Epithelial cell of prostate (primary cell): ENCODE data around the gene ABCB10.
"Not testable (repeated sequence)": the region's sequence is repeated elsewhere in the genome, so short reads cannot be mapped to it uniquely, and the experiment has no call there.

ENCODE experiments used
- DNase-seq: peaks from one replicate; pipeline ENCODE4 v3.0.0-alpha.2; 2011; ENCODE audit warnings: low read depth, low spot score
- H3K27ac ChIP-seq: fragments of 450-650 bp; 2 replicates; pipeline ENCODE4 v1.5.1; 2017; ENCODE audit warnings: mild to moderate bottlenecking

Gene ABCB10

DNA sequence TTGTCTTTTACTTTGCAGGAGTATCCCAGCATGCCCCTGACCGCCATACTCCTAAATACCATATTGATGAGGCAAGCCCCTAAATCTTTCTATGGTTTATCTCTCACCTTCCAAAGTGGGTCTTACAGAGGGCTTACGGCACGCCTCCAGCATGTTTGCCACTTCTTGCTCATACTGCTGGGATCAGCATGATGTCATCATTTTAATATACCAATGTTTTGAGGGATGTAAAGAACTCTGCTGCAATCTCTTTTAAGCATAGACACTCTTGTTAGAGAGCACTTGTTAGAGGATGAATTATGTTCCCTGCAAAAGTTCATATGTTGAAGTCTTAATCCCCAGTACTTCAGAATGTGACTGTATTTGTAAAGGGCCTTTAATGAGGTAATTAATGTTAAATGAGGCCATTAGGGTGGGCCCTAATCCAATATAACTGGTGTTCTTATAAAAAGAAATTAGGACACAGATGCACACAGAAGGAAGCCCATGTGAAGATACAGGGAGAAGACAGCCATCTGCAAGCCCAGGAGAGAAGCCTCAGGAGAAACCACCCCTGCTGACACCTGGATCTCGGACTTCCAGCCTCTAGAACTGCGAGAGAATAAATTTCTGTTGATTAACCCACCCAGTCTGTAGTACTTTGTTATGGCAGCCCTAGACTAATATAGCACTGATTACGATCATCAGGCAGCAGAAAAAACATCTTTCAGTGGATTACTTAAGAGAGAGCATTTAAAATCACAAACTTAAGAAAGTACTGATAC is 16.4 kb upstream of the ABCB10 start:
- DNase-seq, result no peak
- no peak overlapping the region for H3K27ac ChIP-seq

DNA sequence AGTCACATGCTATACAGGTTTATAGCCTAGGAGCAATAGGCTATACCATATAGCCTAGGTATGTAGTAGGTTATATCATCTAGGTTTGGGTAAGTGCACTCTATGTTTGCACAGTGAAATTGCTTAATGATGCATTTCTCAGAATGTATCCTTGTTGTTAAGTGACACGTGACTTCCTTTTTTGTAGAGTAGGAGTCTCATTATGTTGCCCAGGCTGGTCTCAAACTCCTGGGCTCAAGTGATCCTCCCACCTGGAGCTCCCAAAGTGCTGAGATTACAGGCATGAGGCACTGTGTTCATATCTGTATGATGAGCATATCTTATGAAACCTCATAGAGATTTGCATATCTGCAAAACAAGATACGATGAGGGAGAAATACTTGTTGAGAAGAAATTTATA is 13.8 kb upstream of the ABCB10 start:
- no peak for DNase-seq
- H3K27ac ChIP-seq, result no peak overlapping the region

DNA sequence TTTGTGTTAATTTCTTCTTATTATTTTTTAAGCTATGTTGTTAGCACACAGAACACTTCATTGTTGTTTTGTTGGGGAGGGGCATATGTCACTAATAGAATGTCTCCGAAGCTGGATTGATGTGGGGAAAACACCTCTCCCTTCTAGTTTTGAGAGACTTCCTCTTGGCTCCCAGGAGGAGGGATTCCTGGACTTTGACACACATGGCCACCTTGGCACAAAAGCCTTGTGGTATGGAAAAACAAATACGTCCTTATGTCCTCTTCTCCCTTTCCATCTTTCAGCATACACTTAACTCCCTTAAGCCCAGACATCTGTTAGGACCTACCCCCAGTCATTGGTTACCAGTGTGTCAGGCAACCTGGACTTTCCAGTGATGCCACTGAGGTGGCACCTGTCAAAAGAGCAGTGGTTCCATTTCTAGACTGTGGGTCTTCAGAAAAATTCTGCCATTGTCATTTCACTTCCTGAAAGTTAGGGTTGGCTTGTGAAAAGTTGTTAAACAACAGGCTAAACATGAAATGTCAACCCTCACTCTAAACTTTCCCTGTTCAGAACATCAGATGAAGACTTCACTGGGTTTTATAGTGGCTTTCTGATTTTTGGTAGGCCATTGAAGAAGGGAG is 12.5 kb upstream of the ABCB10 start:
- no peak for DNase-seq
- H3K27ac ChIP-seq, result no peak overlapping the region

DNA sequence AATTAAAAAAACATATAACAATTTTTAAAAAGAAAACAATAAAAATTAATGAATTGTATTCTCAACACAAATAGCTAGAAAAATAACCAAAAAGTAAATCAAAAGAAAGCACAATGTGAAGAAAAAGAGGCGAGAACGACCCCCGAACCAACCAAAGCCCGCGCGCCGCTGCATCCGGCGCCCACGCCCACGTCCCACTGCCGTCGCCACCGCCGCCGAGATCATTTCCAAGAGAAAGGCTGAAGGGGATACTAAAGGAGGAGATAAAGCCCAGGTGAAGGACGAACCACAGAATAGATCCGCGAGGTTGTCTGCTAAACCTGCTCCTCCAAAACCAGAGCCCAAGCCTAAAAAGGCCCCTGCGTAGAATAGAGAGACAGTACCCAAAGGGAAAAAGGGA is 11.8 kb upstream of the ABCB10 start:
- DNase-seq, result no peak

DNA sequence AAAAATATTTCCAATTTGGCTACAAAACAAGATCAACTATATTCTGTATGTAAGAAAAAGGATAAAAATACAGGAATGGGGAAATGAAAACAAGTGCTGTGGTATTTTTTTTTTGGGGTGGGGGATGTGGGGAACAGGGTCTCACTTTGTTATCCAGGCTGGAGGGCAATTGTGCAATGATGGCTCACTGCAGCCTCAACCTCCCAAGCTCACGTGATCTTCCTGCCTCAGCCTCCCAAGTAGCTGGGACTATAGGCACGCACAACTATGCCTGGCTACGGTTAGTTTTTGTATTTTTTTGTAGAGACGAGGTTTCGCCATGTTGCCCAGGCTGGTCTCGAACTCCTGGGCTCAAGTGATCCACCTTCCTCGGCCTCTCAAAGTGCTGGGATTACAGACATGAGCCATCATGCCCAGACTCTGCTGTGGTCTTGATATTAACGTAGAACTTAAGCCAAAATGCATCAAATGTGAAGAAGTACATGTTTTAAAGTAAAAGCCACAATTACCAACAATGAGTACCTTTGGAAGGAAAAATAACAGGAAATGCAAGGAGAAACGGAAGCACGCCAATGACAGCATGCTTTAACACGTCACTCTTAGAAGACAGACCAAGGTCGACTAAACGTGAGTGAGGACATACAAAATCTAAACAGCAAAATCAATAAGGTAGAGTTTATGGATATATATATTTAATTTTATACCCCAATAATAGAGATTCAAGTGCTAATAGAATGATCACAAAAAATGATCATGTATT is 8.8 kb upstream of the ABCB10 start:
- no peak overlapping the region for H3K27ac ChIP-seq

More for the DNA sequence above, 11.8 kb upstream of the ABCB10 start:
- no peak overlapping the region for H3K27ac ChIP-seq

DNA sequence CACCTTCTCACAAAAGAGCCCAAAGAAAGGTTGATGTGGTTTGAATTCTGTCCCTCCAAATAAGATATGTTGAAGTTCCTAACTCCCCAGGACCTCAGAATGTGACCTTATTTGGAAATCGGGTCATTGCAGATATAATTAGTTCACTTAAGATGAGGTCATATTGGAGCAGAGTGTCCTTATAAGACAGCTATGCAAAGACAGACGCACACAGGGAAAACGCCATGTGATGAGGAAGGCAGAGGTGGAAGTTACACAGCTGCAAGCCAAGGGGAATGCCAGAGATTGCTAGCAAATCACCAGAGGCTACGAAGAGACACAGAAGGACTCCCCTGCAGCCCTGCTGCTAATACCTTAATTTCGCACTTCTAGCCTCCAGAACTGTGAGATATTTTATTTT is 5.2 kb upstream of the ABCB10 start:
- no peak for DNase-seq
- no peak overlapping the region for H3K27ac ChIP-seq

More for the DNA sequence above, 8.8 kb upstream of the ABCB10 start:
- DNase-seq, result no peak

DNA sequence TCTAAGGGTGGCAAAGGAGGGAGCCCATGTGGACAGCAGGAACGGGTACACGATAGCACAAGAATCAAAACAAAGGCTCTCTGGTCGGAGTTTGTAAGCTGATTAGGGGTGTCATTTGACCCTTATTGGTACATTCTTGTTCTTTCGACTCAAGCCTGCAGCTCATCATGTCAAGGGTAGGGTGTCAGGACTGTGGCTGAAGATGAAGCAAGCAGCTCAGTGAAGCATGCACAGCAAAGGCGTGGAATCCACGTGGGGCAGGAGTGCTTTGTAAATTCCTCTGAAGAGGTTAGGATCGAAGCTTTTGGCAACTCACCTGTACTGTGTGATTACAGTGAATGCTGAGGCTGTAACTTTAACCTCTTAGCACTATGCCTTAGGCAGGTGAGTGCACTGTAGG is 4.7 kb upstream of the ABCB10 start:
- no peak for DNase-seq
- no peak overlapping the region for H3K27ac ChIP-seq

DNA sequence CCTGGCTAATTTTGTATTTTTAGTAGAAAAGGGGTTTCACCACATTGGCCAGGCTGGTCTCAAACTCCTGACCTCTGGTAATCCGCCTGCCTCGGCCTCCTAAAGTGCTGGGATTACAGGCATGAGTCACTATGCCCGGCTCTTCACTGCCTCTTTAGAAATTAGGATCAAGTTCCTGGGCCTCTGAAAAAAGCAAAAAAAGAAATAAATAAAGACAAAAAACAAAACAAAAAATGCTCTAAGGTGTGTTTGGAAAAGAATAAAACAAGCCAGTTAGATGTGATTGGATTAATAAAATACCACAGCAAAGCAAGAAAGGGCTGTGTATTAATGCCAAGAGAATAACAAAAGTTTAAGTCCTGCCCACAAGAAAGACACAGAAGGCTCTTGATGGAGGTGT is 4.2 kb upstream of the ABCB10 start:
- H3K27ac ChIP-seq, result no peak overlapping the region

DNA sequence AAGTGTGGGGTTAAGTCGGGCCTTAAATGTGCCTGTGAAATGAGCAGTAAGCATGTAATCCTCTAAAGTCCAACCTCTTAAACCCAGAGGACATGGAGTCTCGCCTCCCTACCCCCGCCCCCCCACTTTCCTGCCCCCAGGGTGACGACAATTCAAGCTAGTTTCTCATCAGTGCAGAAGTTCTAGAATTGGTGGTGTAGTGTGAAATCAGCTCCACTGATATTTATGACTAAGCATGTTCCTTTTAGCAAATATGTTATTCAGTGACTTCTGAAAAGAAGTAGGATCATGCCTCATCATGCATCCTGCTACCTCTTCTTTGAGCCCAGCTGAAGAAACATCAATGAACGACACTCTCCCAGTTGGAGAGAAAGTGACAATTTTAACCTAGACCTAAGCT is 2.6 kb upstream of the ABCB10 start:
- no peak for DNase-seq
- H3K27ac ChIP-seq, result no peak overlapping the region

More for the DNA sequence above, 4.2 kb upstream of the ABCB10 start:
- no peak for DNase-seq

DNA sequence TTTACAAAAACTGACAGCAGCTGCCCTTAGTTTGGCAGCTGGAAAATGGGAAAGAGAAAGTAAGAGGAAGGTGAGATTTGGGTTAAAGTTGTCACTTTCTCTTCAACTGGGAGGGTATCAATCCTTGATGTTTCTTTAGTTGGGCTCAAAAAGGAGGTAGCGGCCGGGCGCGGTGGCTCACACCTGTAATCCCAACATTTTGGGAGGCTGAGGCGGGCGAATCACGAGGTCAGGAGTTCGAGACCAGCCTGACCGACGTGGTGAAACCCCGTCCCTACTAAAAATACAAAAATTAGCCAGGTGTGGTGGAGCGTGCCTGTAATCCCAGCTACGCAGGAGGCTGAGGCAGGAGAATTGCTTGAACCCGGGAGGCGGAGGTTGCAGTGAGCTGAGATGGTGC is 1.6 kb upstream of the ABCB10 start:
- DNase-seq, H3K27ac ChIP-seq: not testable (repeated sequence)

DNA sequence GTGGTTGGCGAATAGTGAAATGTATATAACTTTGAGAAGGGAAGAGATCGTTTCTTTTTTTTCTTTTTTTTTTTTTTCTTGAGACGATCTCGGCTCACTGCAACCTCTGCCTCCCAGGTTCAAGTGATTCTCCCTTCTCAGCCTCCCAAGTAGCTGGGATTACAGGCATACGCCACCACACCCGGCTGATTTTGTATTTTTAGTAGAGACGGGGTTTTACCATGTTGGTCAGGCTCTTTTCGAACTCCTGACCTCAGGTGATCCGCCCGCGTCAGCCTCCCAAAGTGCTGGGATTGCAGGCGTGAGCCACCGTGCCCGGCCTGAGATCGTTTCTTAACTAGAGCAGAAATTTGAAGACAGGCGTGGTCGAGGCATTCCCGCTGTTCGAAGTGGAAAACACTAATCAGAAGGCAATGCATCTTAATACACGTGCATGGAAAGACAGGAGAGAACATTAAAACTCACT is 862 bp upstream of the ABCB10 start:
- peak overlapping the region; percentile 55 for H3K27ac ChIP-seq

DNA sequence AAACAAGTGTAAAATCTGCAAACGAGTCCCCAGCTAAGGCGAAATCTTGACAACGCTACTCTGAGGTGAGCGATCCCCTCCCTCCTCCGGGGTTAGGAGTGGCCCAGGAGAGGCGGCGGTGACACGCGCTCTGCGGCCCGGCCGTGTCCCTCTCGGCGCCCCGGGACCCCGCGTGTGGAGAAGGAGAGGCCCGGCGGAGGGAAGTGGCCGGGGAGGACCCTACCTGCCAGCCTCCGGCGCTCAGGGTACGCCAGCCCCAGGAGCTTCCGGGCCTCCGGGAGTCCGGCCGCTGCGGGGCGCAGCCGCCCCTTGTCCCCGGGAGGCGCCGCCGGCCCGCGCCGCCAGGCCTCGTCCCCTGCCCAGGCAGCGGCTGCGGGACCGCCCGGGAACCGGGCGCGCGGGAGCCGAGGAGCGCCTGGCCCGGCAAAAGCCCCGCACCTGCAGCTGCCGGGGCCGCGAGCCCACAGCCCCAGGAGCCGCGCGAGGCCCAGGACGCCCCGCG is 543 bp downstream of the ABCB10 start:
- H3K27ac ChIP-seq, result peak overlapping the region; percentile 55
- DNase-seq, result no peak

More for the DNA sequence above, 862 bp upstream of the ABCB10 start:
- DNase-seq, result not testable (repeated sequence)

DNA sequence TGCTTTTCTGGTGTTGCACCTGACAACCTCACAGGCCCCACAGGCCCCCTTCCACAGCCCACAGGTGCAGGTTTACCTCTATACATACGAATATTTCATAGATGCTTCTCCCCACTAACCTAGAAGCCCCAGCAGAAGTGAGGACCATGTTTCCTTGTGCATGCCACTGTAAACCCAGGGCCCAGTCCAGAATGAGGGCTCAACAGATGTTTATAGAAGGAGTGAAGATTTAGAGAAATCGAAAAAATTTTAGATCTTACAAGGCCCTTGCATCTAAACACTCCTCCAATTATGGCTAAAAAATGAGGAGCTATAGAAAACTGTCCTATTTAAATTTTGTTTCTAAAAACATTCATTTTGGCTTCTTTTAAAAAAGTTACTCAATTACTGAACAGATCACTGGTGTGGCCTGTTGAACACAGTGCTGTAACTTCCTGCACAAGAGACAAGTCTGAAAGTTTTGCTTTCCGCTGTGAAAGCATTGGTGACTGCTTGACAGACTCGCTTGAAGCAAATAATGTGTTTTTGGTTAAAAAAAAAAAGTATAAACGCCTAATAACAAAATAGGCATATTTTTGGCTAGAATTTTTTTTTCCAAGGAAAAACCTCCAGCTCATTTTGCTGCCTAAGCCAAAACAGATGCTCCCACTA is 1.2 kb downstream of the ABCB10 start:
- peak overlapping the region; percentile 55 for H3K27ac ChIP-seq
- DNase-seq, result no peak

DNA sequence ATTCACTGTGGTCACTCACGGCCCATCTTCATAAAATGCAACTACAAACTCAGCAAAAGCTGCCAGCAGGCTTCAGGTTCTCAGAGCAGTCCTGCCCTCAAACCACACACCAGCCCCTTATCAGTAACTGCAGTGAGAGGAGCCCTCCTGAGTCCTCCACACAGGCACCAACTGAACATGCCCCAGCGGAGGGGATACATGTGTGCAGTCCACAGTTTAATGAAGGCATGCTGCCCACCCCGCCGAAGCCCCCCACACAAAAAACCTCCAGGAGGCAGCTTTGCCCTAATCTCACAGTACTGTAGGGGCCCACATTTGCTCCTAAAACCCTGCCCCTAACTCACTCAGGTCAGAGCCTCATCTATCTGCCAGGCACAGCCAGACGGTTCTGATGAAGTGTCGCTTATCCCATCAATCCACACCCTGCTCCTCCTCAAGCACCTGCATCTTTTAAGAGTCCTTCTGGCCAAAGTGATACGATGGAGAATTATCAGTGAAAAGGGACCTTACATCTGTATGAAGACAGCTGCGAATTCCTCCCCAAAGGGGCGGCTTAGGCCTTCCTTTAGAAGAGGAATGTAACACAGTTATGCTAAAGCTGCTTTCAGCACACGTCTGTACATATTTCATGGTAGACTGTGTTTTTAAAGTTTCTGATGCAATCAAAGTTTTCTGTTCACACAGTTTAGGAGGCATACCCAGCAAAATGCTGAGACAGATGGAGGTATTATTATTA is 3.5 kb downstream of the ABCB10 start:
- no peak for DNase-seq
- H3K27ac ChIP-seq, result no peak overlapping the region

DNA sequence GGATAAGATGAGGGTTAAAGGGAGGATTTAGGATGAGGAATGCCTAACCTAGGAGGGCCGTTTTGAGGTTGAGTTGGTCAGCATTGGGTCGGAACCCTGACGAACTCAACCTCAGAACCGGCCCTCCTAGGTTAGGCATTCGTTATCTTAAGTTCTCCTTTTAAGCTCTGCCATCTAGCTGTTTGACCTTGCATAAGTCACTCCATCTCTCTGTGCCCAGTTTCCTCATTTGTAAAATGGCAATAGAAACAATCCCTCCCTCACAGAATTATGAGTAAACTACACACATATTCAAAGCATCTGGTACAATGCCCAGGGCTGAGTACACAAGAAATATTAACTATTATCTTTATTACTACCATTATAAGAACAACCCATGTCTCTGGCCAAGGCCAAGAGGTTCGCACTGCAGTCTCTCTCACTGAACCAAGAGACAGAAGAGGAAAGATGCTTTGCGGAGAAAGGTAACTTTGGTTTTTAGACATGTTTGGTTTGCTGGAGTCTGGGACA is 4.8 kb downstream of the ABCB10 start:
- DNase-seq, result no peak
- no peak overlapping the region for H3K27ac ChIP-seq

DNA sequence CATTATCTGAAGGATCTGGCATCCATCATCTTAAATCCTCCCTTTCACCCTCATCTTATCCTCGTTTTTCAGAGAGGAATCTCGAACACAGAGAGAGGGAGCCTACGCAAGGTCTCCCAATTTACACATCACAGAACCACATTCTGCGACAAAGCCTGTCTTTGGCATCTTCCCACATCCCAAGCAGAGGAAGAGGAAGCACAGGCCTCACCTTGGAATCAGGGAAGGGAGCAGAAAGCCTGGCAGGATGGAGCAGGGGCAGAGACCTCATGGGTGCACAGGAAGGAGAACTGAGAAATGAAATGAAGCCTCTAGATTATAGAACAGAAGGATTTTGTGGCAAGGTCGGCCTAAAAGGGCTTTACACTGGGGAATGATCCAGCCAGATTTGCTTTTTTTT is 5.8 kb downstream of the ABCB10 start:
- DNase-seq, result no peak

DNA sequence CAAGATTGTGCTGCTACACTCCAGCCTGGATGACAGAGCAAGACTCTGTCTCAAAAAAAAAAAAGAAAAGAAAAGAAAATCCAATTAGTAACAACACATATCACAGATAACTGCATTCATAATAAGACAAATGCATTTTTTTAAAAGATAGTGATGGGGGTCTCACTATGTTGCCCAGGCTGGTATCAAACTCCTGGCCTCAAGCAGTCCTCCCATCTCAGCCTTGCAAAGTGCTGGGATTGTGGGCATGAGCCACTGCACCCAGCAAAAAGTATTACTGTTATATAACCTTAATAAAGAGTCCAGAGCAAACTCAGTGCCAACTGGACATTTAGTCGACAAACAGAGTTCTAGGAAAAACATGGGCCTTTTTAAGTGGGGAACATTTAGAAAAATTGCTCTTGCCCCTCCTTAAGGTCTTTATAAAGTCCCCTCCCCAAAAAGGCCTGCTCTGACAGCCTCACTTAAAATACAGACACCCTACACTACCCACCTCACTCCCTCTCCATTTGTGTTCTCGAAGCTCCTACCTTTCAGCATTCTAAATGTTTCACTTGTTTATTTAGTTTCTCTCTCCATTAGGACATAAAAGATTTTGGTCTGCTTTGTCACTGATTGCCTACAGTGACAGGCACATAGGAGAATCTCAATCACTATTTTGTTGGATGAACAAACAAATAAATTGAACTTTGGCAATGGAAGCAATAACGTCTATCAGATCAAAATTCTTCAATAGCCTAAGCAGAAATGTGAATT is 7.5 kb downstream of the ABCB10 start:
- DNase-seq, result no peak
- H3K27ac ChIP-seq, result no peak overlapping the region

More for the DNA sequence above, 5.8 kb downstream of the ABCB10 start:
- no peak overlapping the region for H3K27ac ChIP-seq

DNA sequence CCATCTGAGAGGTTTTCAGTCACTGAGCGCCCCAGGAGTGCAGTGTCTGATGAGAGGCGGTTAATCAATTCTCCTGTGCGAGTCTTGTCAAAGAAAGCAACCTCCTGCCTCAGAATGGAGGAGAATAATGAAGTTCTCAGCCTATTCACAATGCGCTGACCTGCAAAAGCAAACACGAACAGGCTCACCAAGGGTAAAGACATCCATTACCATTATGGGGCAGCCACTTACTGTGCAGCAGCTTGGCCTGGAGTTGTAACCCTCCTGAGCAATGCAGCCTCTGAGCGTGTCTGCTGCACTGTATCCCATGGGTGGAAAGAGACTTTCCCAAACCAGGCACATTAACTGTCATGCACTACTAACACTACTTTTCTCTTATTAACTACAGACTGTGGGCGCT is 11.0 kb downstream of the ABCB10 start:
- H3K27ac ChIP-seq, result no peak overlapping the region
- no peak for DNase-seq

DNA sequence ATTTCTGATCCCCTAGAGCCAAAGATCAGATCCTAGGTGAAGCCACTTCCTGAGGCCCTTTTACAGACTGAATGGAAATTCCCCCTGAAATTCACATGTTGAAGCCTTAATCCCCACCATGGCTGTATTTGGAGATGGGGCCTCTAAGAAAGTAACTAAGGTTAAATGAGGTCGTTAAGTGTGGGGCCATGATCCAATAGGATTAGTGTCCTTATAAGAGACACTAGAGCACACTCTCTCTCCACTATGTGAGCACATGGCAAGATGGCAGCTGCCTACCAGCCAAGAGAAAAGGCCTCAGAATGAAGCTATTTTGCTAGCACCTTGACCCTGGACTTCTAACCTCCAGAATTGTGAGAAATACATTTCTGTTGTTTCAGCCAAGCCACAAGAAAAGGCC is 13.9 kb downstream of the ABCB10 start:
- no peak for DNase-seq
- H3K27ac ChIP-seq, result no peak overlapping the region
